ENCODE results near the gene AVP. TPM values are rescaled to one million over a fixed set of nuclear protein-coding genes. Genes with fewer than 3 reads are reported as not detected.
"Not testable (repeated sequence)": the region's sequence is repeated elsewhere in the genome, so short reads cannot be mapped to it uniquely, and the experiment has no call there.

AVP gene
- total RNA-seq, result 0.51 TPM
- long read RNA-seq, result 0 reads

DNA sequence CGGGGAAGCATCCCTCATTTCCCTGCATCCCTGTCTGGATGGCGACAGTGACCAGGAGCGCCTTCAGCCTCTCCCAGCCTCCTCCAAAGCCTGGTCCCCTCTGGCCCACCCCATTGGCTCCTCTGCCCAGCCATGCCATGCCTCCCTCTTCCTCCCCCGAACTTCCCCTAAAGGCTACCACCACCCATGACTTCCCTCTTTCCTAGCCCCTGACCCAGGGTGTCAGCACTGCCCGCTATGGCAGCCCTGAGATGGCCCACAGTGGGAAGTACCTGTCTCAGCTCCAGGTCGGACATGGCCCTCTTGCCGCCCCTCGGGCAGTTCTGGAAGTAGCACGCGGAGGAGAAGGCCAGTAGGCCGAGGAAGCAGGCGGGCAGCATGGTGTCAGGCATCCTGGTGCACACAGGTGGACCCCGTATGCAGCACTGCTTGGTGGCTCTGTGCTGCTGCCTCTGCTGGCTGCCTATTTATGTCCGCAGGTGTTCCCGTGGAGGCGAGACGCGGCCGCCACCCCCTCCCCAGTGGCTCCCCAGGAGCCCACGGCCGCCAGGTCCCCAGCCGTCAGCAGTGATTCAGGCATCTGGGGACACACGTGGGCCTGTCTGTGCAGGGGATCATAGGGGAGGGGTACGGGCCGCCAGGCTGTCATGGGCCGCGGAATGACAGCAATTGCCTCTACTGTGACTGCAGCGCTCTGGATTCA lies at the start of gene AVP:
TSS of gene AVP (minus strand) at position 442 of the 703 bp plus-strand sequence. CDS start at position 392, 50 bp downstream.
- ATAC-seq (ENCODE audit: poor library complexity) (no peak), DNase-seq (no peak)
- intact Hi-C loops (cut with DNase I), result no loop called here

DNA sequence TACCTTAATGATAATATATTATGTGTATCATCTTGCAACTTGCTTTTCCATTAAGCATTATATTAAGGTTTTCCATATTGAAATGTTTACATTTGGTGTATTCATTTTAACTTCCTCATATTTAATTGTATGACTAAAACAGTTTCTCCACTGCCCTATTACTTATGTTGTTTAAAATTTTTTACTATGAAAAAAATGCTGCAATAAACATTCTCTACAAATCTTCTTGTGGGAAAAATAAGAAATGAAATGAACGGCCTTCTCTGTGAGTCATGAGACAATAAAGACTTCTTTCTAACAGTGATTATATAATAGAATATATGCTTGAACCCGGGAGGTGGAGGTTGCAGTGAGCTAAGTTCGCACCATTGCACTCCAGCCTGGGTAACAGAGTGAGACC lies 49.6 kb upstream of the AVP start:
- ATAC-seq (ENCODE audit: poor library complexity), result no peak

GRCh38 chr20:3133155-3133554 lies 48.6 kb upstream of the AVP start:
- ATAC-seq (ENCODE audit: poor library complexity), result no peak
- no peak for DNase-seq
- intact Hi-C loops (cut with DNase I), result no loop called here

More for the DNA sequence above, 49.6 kb upstream of the AVP start:
- intact Hi-C loops (cut with DNase I), result no loop called here
- DNase-seq, result no peak

DNA sequence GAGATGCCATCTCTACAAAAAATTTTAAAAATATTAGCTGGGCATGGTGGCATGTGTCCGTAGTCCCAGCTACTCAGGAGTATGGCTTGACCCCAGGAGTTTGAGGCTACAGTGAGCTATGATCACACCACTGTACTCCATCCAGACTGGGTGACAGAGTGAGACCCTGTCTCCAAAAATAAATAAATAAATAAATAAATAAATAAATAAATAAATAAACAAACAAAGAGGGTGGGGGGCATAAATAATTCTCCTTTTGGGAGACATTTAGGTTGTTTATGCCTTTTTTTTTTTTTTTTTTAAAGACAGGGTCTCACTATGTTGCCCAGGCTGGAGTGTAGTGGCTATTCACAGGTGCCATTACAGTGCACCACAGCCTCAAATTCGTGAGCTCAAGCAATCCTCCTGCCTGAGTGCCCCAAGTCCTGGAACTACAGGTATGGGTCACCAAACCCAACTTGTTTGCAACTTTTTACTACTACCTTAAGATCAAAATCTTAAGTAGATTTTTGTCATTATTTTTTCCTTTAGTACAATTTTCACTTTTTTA lies 45.6 kb upstream of the AVP start:
- ATAC-seq (ENCODE audit: poor library complexity) (no peak), DNase-seq (no peak)
- intact Hi-C loops (cut with DNase I), result no loop called here

GRCh38 chr20:3129094-3129493 lies 44.6 kb upstream of the AVP start:
- intact Hi-C loops (cut with DNase I), result no loop called here
- no peak for ATAC-seq (ENCODE audit: poor library complexity)
- no peak for DNase-seq

- ATAC-seq (ENCODE audit: poor library complexity), result no peak
- intact Hi-C loops (cut with DNase I), result no loop called here
Observed at GRCh38 chr20:3128275-3128984, 43.9 kb upstream of the AVP start.

GRCh38 chr20:3126527-3126859 lies 42.0 kb upstream of the AVP start:
- no peak for DNase-seq
- intact Hi-C loops (cut with DNase I), result no loop called here
- no peak for ATAC-seq (ENCODE audit: poor library complexity)

More at GRCh38 chr20:3128275-3128984, 43.9 kb upstream of the AVP start:
- DNase-seq, result no peak

DNA sequence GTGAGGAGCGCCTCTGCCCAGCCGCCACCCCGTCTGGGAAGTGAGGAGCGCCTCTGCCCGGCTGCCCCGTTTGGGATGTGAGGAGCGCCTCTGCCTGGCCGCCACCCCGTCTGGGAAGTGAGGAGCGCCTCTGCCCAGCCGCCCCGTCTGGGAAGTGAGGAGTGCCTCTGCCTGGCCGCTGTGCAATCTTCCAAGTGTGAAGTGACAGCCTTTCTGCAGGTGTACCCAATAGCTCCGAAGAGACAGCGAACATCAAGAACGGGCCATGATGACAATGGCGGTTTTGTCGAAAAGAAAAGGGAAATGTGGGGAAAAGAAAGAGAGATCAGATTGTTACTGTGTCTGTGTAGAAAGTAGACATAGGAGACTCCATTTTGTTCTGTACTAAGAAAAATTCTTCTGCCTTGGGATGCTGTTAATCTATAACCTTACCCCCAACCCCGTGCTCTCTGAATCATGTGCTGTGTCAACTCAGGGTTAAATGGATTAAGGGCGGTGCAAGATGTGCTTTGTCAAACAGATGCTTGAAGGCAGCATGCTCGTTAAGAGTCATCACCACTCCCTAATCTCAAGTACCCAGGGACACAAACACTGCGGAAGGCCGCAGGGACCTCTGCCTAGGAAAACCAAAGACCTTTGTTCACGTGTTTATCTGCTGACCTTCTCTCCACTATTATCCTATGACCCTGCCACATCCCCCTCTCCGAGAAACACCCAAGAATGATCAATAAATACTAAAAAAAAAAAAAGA lies 41.4 kb upstream of the AVP start:
- intact Hi-C loops (cut with DNase I); DNase-seq; ATAC-seq (ENCODE audit: poor library complexity): not testable (repeated sequence)

GRCh38 chr20:3124773-3125560 lies 40.4 kb upstream of the AVP start:
- DNase-seq; ATAC-seq (ENCODE audit: poor library complexity); intact Hi-C loops (cut with DNase I): not testable (repeated sequence)

DNA sequence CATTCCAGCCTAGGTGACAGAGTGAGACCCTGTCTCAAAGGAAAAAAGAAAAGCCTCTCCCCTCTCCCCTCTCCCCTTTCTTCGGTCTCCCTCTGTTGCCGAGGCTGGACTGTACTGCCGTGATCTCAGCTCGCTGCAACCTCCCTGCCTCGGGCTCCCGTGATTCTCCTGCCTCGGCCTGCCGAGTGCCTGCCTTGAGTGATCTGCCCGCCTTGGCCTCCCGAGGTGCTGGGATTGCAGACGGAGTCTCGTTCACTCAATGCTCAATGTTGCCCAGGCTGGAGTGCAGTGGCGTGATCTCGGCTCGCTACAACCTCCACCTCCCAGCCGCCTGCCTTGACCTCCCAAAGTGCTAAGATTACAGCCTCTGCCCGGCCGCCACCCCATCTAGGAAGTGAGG lies 39.6 kb upstream of the AVP start:
- intact Hi-C loops (cut with DNase I), result not testable (repeated sequence)

DNA sequence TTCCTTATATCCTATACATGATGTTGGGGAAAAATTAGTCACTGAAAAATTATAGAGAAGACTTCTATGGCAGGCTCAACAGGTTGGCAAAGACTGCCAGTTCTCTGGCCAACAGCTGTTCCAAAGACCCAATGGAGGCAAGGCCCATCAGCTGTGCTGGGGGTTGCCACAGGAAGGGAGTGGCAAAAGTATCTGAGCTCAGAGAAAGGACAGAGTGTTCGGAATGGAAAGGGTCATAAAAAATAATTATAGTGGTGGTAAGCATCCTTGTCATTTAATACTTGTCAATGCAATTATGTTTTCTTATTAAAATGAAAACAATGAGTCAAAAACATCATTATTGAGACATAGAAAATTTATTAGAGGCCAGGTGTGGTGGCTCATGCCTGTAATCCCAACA lies 39.0 kb upstream of the AVP start:
- intact Hi-C loops (cut with DNase I), result no loop called here
- no peak for DNase-seq
- no peak for ATAC-seq (ENCODE audit: poor library complexity)

More for the DNA sequence above, 39.6 kb upstream of the AVP start:
- not testable (repeated sequence) for ATAC-seq (ENCODE audit: poor library complexity); DNase-seq

- DNase-seq (no peak), ATAC-seq (ENCODE audit: poor library complexity) (no peak)
- intact Hi-C loops (cut with DNase I), result no loop called here
Observed at GRCh38 chr20:3121955-3122610, 37.6 kb upstream of the AVP start.

DNA sequence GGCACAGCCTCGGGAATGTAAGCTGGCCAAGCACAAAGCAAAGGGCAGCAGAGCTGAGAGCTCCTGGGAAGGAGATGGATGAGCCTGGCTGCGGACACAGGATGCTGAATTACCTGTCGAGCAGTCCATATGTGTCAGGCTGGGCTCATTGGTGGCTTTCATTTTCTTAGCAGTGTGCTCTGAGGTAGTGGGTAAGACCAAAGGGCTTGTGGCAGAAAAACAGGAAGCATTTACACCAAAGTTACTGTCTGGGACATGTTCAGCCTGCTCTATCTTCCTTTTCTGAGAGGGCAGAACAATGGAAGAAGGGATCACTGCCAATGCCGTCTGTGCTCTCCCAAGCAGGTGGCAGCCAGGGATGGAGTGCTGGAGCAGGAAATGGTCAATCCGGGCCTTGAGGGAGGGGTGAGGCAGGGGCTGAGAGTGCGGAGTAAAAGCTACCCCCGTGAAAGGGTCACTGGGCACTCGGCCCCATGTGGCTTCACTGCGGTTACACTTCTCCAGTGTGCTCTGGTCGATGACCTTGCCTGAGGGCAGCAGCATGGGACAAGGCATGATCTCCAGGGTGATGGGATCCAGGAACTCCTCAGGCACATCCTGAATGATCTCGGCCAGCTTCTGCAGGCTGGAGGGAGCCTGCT lies 36.9 kb upstream of the AVP start:
- no peak for DNase-seq
- intact Hi-C loops (cut with DNase I), result no loop called here
- no peak for ATAC-seq (ENCODE audit: poor library complexity)

- ATAC-seq (ENCODE audit: poor library complexity) (no peak), DNase-seq (no peak)
- intact Hi-C loops (cut with DNase I), result loop anchor here (5.0 kb wide), 1 partner anchor 67 kb away; no protein-coding TSS in a partner anchor
Observed at GRCh38 chr20:3119044-3119443, 34.5 kb upstream of the AVP start.

DNA sequence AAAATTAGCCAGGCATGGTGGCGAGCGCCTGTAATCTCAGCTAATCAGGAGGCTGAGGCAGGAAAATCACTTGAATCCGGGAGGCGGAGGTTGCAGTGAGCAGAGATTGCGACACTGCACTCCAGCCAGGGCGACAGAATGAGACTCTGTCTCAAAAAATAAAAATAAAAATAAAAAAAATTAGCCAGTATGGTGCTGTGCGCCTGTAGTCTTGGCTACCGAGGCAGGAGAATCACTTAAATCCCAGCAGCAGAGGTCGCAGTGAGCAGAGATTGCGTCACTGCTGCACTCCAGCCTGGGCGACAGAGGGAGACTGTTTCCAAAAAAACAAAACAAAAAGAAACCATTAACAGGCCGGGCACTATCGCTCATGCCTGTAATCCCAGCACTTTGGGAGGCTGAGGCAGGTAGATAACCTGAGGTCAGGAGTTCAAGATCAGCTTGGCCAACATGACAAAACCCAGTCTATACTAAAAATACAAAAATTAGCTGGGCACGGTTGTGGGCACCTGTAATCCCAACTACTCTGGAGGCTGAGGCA lies 33.4 kb upstream of the AVP start:
- ATAC-seq (ENCODE audit: poor library complexity) (peak; percentile 90), DNase-seq (peak; percentile 82)
- intact Hi-C loops (cut with DNase I), result loop anchor here (5.0 kb wide), 1 partner anchor 66 kb away; no protein-coding TSS in a partner anchor

DNA sequence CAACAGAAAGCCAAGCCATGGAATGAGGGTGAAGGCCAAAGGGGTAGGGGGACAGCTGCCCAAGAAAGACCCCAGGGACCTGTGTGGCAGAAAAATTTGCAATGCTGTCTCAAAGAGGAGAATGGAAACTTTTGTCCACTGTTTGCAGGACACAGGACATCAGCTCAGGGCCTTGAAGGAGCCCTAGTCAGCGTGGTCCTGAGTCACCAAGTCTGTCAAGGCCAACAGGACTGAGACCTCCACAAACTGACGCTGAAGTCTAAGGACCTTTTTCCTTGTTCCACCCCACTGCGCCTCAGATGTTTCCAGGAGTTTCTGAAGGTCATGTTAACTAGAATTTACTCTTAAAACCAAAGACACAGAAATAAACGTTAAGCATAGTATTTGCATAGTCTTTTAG lies 31.8 kb upstream of the AVP start:
- ATAC-seq (ENCODE audit: poor library complexity) (no peak), DNase-seq (no peak)
- intact Hi-C loops (cut with DNase I), result loop anchor here (5.0 kb wide), 1 partner anchor 64 kb away; no protein-coding TSS in a partner anchor

Measured in Right ventricle myocardium superior (tissue), 1 donor.